Natural killer cell (primary cell): ENCODE measurements around the gene PIGV. TPM values are rescaled to one million over a fixed set of nuclear protein-coding genes. Genes with fewer than 3 reads are reported as not detected.

Source experiments
- ATAC-seq, 3 donors: fragments of 150-1000 bp in 2 of 3; fragments of 200-7000 bp in 1 of 3; cut with Tn5 transposase; 1 replicate in 1 of 3; 2 replicates in 2 of 3; pipeline ENCODE4 v1.10.0; 2021; ENCODE audit warnings: mild to moderate bottlenecking in 2 of 3, moderate library complexity in 2 of 3
- DNase-seq, 2 donors: peaks; one replicate each; pipeline versions ENCODE4 v3.0.0 to v3.0.0-alpha.2; 2013 to 2021; ENCODE audit warnings: mixed read lengths in 1 of 2
- H3K27ac ChIP-seq: one replicate; pipeline ENCODE4 v1.5.1; 2013; ENCODE audit warnings: mild to moderate bottlenecking, low read length
- H3K27me3 ChIP-seq: one replicate; pipeline ENCODE4 v1.6.1; 2013; ENCODE audit warnings: low read length; ENCODE audit not compliant: control insufficient read depth, insufficient read depth
- H3K36me3 ChIP-seq: one replicate; pipeline ENCODE4 v1.6.1; 2013; ENCODE audit warnings: low read length; ENCODE audit not compliant: control insufficient read depth, insufficient read depth
- H3K4me1 ChIP-seq: one replicate; pipeline ENCODE4 v1.6.1; 2013; ENCODE audit warnings: low read length; ENCODE audit not compliant: control insufficient read depth, insufficient read depth
- H3K4me3 ChIP-seq: one replicate; pipeline ENCODE4 v1.5.1; 2013; ENCODE audit warnings: low read length
- H3K9me3 ChIP-seq: one replicate; pipeline ENCODE4 v1.6.1; 2013; ENCODE audit warnings: low read length; ENCODE audit not compliant: control insufficient read depth, insufficient read depth
- H3K27ac Mint-ChIP-seq, 2 donors: one replicate each; pipeline ENCODE4 v1.8.0; 2022; ENCODE audit warnings: mild to moderate bottlenecking in 2 of 2, mixed read lengths in 2 of 2, moderate library complexity in 1 of 2
- H3K27me3 Mint-ChIP-seq, 2 donors: one replicate each; pipeline ENCODE4 v1.8.0; 2022; ENCODE audit warnings: low read depth in 2 of 2, mixed read lengths in 2 of 2
- H3K36me3 Mint-ChIP-seq: one replicate; pipeline ENCODE4 v1.8.0; 2022; ENCODE audit warnings: mixed read lengths
- H3K4me1 Mint-ChIP-seq, 2 donors: one replicate each; pipeline ENCODE4 v1.8.0; 2022; ENCODE audit warnings: mixed read lengths in 2 of 2
- H3K4me3 Mint-ChIP-seq: one replicate; pipeline ENCODE4 v1.8.0; 2022; ENCODE audit warnings: mild to moderate bottlenecking, moderate library complexity, mixed read lengths
- H3K9me3 Mint-ChIP-seq, 2 donors: one replicate each; pipeline ENCODE4 v1.8.0; 2022; ENCODE audit warnings: mixed read lengths in 2 of 2
- CTCF ChIP-seq: fragments of 200-600 bp; IDR thresholded peaks from one replicate; pipeline ENCODE4 v1.8.0; 2022; ENCODE audit warnings: antibody characterized with exemption
- WGBS: methylation state at CpG from one replicate; pipeline ENCODE4 v1.1.7; 2013; ENCODE audit warnings: missing lambda C conversion rate; ENCODE audit not compliant: insufficient coverage; 5-methylcytosine and 5-hydroxymethylcytosine counted together
- intact Hi-C: fragments of 100-400 bp; cut with micrococcal nuclease; formaldehyde crosslinking; loops from one replicate; pipeline ENCODE4 v1.14.2; 2022
- total RNA-seq, 4 donors: library from RNA; stranded (reverse); fragments of 120-200 nt in 1 of 4; gene quantifications; one replicate each; pipeline versions ENCODE4 v1.2.3 to v1.2.4, GENCODE V29; 2013 to 2022

PIGV gene
- total RNA-seq, 3 donors from 2014 or later (not counting 1 experiment from before 2014, with no cell fraction given), result 23.1 to 35.2 (median 30.3) TPM

GRCh38 chr1:26789931-26790330, 2.2 kb downstream of the PIGV start:
- Histone ChIP-seq H3K4me1 (peaks cover 52% of the 10 kb centered on the region), H3K27ac (no peak overlapping the region), H3K9me3 (no peaks in the 10 kb centered on the region), H3K36me3 (peaks cover 11% of the 10 kb centered on the region), H3K4me3 (no peak overlapping the region), H3K27me3 (no peaks in the 10 kb centered on the region)
- H3K4me3 Mint-ChIP-seq, result peak overlapping the region; percentile 42
- peak in 1 of 2 donors; percentile 24 for DNase-seq
- H3K36me3 Mint-ChIP-seq, result peaks cover 20% of the 10 kb centered on the region
- TF ChIP-seq CTCF, result no peak
- H3K27me3 Mint-ChIP-seq, result no peaks in the 10 kb centered on the region
- no peaks in the 10 kb centered on the region for H3K9me3 Mint-ChIP-seq
- peak overlapping the region; percentile 100 for H3K27ac Mint-ChIP-seq
- 54% methylated on average over 3 of the region's 4 CpGs for WGBS
- H3K4me1 Mint-ChIP-seq, result peaks cover 66 to 70% of the 10 kb centered on the region in 2 donors
- no peak for ATAC-seq
- intact Hi-C loops, result loop anchor here (1.0 to 10.0 kb wide), 6 partner anchors 43 to 415 kb away; partner anchors contain the start of gene ZNF683

- no peaks in the 10 kb centered on the region for H3K27me3 Mint-ChIP-seq
- Histone ChIP-seq H3K4me3 (no peak overlapping the region), H3K27ac (no peak overlapping the region), H3K36me3 (peaks cover 14% of the 10 kb centered on the region), H3K27me3 (no peaks in the 10 kb centered on the region), H3K9me3 (no peaks in the 10 kb centered on the region), H3K4me1 (peaks cover 47% of the 10 kb centered on the region)
- ATAC-seq (no peak), DNase-seq (peak in 1 of 2 donors; percentile 48)
- H3K4me1 Mint-ChIP-seq, result peaks cover 60 to 64% of the 10 kb centered on the region in 2 donors
- H3K27ac Mint-ChIP-seq, result peak overlapping the region; percentile 100
- TF ChIP-seq CTCF, result no peak
- H3K9me3 Mint-ChIP-seq, result no peaks in the 10 kb centered on the region
- peak overlapping the region; percentile 42 for H3K4me3 Mint-ChIP-seq
- WGBS, result 40% methylated on average over 5 of the region's 5 CpGs
- peaks cover 23% of the 10 kb centered on the region for H3K36me3 Mint-ChIP-seq
- intact Hi-C loops, result no loop called here
These were observed 2.8 kb downstream of the PIGV start for GRCh38 chr1:26790551-26790953.

- peaks cover 14% of the 10 kb centered on the region for H3K36me3 ChIP-seq
- intact Hi-C loops, result no loop called here
These were observed 3.4 kb downstream of the PIGV start for GRCh38 chr1:26791148-26791547.

More at GRCh38 chr1:26791148-26791547, 3.4 kb downstream of the PIGV start:
- H3K4me1 ChIP-seq, result peaks cover 41% of the 10 kb centered on the region
- no peak for DNase-seq
- no peak overlapping the region for H3K27ac ChIP-seq
- no peaks in the 10 kb centered on the region for H3K9me3 Mint-ChIP-seq
- H3K9me3 ChIP-seq, result no peaks in the 10 kb centered on the region
- H3K4me3 ChIP-seq, result no peak overlapping the region
- no peak for TF ChIP-seq CTCF
- H3K4me3 Mint-ChIP-seq, result peak overlapping the region; percentile 53
- no peak for ATAC-seq
- WGBS, result 77% methylated on average over 4 of the region's 6 CpGs
- no peaks in the 10 kb centered on the region for H3K27me3 ChIP-seq
- H3K36me3 Mint-ChIP-seq, result peaks cover 23% of the 10 kb centered on the region
- H3K27me3 Mint-ChIP-seq, result no peaks in the 10 kb centered on the region
- peak overlapping the region; percentile 100 for H3K27ac Mint-ChIP-seq
- peaks cover 54 to 58% of the 10 kb centered on the region in 2 donors for H3K4me1 Mint-ChIP-seq
